CD4-positive, alpha-beta T cell (primary cell): ENCODE measurements around the gene FAAP20. TPM values are rescaled to one million over a fixed set of nuclear protein-coding genes. Genes with fewer than 3 reads are reported as not detected.

ENCODE experiments used
- ATAC-seq: fragments of 200-7000 bp; cut with Tn5 transposase; one replicate; pipeline ENCODE4 v1.10.0; 2022; ENCODE audit warnings: mild to moderate bottlenecking; ENCODE audit not compliant: poor library complexity
- CTCF ChIA-PET: fragments of 350-600 bp; sonication (Branson Sonifier 250); formaldehyde crosslinking; loops from one replicate; lab custom pipeline; 2021; ENCODE audit warnings: antibody characterized with exemption, inconsistent platforms; lab: Charles Lee
- POLR2A ChIA-PET: fragments of 350-600 bp; sonication (Branson Sonifier 250); formaldehyde crosslinking; loops from one replicate; lab custom pipeline; 2021; ENCODE audit warnings: antibody characterized with exemption, inconsistent platforms; lab: Charles Lee
- DNase-seq, 14 experiments: peaks; one replicate each; pipeline ENCODE4 v3.0.0-alpha.2; 2013 to 2020; ENCODE audit warnings: mixed read lengths in 2 of 14
- H3K27ac ChIP-seq, 2 donors: one replicate each; pipeline versions ENCODE4 v1.5.1 to v1.7.0; 2013; ENCODE audit warnings: low read length in 2 of 2, low read depth in 1 of 2, mild to moderate bottlenecking in 1 of 2
- H3K27me3 ChIP-seq, 2 experiments: 1 replicate in 1 of 2; 2 replicates in 1 of 2; pipeline versions ENCODE4 v1.6.1 to v1.7.0; 2013; ENCODE audit warnings: low read length in 2 of 2, control low read depth in 1 of 2, mild to moderate bottlenecking in 1 of 2, moderate library complexity in 1 of 2; ENCODE audit not compliant: insufficient read depth in 2 of 2, control insufficient read depth in 1 of 2
- H3K36me3 ChIP-seq: one replicate; pipeline ENCODE4 v1.6.1; 2013; ENCODE audit warnings: low read length, control low read depth; ENCODE audit not compliant: insufficient read depth
- H3K4me1 ChIP-seq: one replicate; pipeline ENCODE4 v1.6.1; 2013; ENCODE audit warnings: low read length, control low read depth; ENCODE audit not compliant: insufficient read depth
- H3K4me3 ChIP-seq: one replicate; pipeline ENCODE4 v1.5.1; 2013; ENCODE audit warnings: mild to moderate bottlenecking, low read length, moderate library complexity
- H3K9me3 ChIP-seq, 2 experiments: 1 replicate in 1 of 2; 2 replicates in 1 of 2; pipeline versions ENCODE4 v1.6.1 to v1.7.0; 2013; ENCODE audit warnings: low read length in 2 of 2, mild to moderate bottlenecking in 2 of 2, control low read depth in 1 of 2, moderate library complexity in 1 of 2; ENCODE audit not compliant: control insufficient read depth in 1 of 2, insufficient read depth in 1 of 2
- H3K27ac Mint-ChIP-seq: one replicate; pipeline ENCODE4 v1.8.0; 2020; ENCODE audit warnings: mixed read lengths
- H3K27me3 Mint-ChIP-seq: one replicate; pipeline ENCODE4 v1.8.0; 2021; ENCODE audit warnings: mixed read lengths
- H3K36me3 Mint-ChIP-seq: one replicate; pipeline ENCODE4 v1.8.0; 2021; ENCODE audit warnings: low read depth, mixed read lengths
- H3K4me1 Mint-ChIP-seq: one replicate; pipeline ENCODE4 v1.8.0; 2021; ENCODE audit warnings: low read depth, mixed read lengths
- H3K4me3 Mint-ChIP-seq: one replicate; pipeline ENCODE4 v1.8.0; 2020; ENCODE audit warnings: mild to moderate bottlenecking, mixed read lengths
- H3K9me3 Mint-ChIP-seq: one replicate; pipeline ENCODE4 v1.8.0; 2020; ENCODE audit warnings: mixed read lengths
- CTCF ChIP-seq: fragments of 200-600 bp; IDR thresholded peaks from one replicate; pipeline ENCODE4 v1.8.0; 2022; ENCODE audit warnings: antibody characterized with exemption, mild to moderate bottlenecking
- intact Hi-C, 2 experiments: fragments of 100-400 bp; cut with DNase I in 1 of 2; cut with micrococcal nuclease in 1 of 2; formaldehyde crosslinking; loops; one replicate each; pipeline versions ENCODE4 v1.15.1 to v1.9.0; 2023 to 2025; cut with DNase I, micrococcal nuclease
- total RNA-seq, 174 experiments: library from RNA in 2 of 174; stranded (reverse) in 2 of 174; gene quantifications; one replicate each; pipeline ENCODE4 v1.2.3 and lab custom pipeline; 2021 to 2026

The FAAP20 gene
- total RNA-seq, 2 experiments from 2014 or later, result 51.7 to 53.1 TPM

GRCh38 chr1:2181752-2182151 lies 12.8 kb downstream of the FAAP20 start:
- peaks cover 17% of the 10 kb centered on the region for H3K36me3 Mint-ChIP-seq
- H3K9me3 Mint-ChIP-seq, result no peaks in the 10 kb centered on the region
- POLR2A ChIA-PET, result no interaction called here

GRCh38 chr1:2181271-2181670 lies 13.3 kb downstream of the FAAP20 start:
- ChIA-PET POLR2A (no interaction called here), CTCF (no interaction called here)
- peaks cover 17% of the 10 kb centered on the region for H3K36me3 Mint-ChIP-seq
- Histone ChIP-seq H3K27me3 (no peaks in the 10 kb centered on the region), H3K36me3 (peaks cover 18% of the 10 kb centered on the region), H3K4me1 (no peaks in the 10 kb centered on the region), H3K27ac (no peak overlapping the region), H3K4me3 (no peak overlapping the region), H3K9me3 (no peaks in the 10 kb centered on the region)
- no peak for ATAC-seq
- H3K27me3 Mint-ChIP-seq, result no peaks in the 10 kb centered on the region
- TF ChIP-seq CTCF, result no peak
- H3K9me3 Mint-ChIP-seq, result no peaks in the 10 kb centered on the region
- no peak for DNase-seq
- H3K4me1 Mint-ChIP-seq, result no peaks in the 10 kb centered on the region
- H3K4me3 Mint-ChIP-seq, result no peak overlapping the region
- H3K27ac Mint-ChIP-seq, result no peak overlapping the region
- intact Hi-C loops, result no loop called here

More at GRCh38 chr1:2181752-2182151, 12.8 kb downstream of the FAAP20 start:
- Histone ChIP-seq H3K36me3 (peaks cover 18% of the 10 kb centered on the region), H3K9me3 (no peaks in the 10 kb centered on the region), H3K27ac (no peak overlapping the region), H3K4me3 (no peak overlapping the region), H3K27me3 (no peaks in the 10 kb centered on the region), H3K4me1 (no peaks in the 10 kb centered on the region)
- H3K27ac Mint-ChIP-seq, result no peak overlapping the region
- intact Hi-C loops, result no loop called here
- TF ChIP-seq CTCF, result no peak
- CTCF ChIA-PET, result no interaction called here
- ATAC-seq, result no peak
- no peak for DNase-seq
- H3K4me3 Mint-ChIP-seq, result no peak overlapping the region
- H3K4me1 Mint-ChIP-seq, result no peaks in the 10 kb centered on the region
- no peaks in the 10 kb centered on the region for H3K27me3 Mint-ChIP-seq

GRCh38 chr1:2180297-2181245 lies 14.0 kb downstream of the FAAP20 start:
- ChIA-PET POLR2A (no interaction called here), CTCF (no interaction called here)
- peaks cover 18% of the 10 kb centered on the region for H3K36me3 ChIP-seq
- H3K4me3 Mint-ChIP-seq, result no peak overlapping the region
- H3K36me3 Mint-ChIP-seq, result peaks cover 15% of the 10 kb centered on the region
- no peak for ATAC-seq
- DNase-seq, result no peak
- H3K4me1 Mint-ChIP-seq, result no peaks in the 10 kb centered on the region
- H3K9me3 Mint-ChIP-seq, result no peaks in the 10 kb centered on the region
- intact Hi-C loops, result no loop called here
- no peak for TF ChIP-seq CTCF
- no peak overlapping the region for H3K4me3 ChIP-seq
- no peak overlapping the region for H3K27ac Mint-ChIP-seq
- H3K27me3 Mint-ChIP-seq, result no peaks in the 10 kb centered on the region
- H3K27me3 ChIP-seq, result no peaks in the 10 kb centered on the region
- H3K9me3 ChIP-seq, result no peaks in the 10 kb centered on the region
- H3K27ac ChIP-seq, result no peak overlapping the region
- no peaks in the 10 kb centered on the region for H3K4me1 ChIP-seq
